NB4 (cell line): ENCODE results near the gene PODNL1.

ENCODE experiments used
- MYC ChIP-seq: IDR thresholded peaks from 2 replicates; pipeline ENCODE4 v1.6.1; 2011; ENCODE audit warnings: low read depth, low read length
- POLR2A ChIP-seq: IDR thresholded peaks from 2 replicates; pipeline ENCODE4 v1.6.1; 2011; ENCODE audit warnings: mild to moderate bottlenecking; ENCODE audit not compliant: insufficient read length; ENCODE audit errors: extremely low read depth
- TF ChIP-seq, protein P1 (sequence below): IDR thresholded peaks from one replicate; pipeline ENCODE4 v1.5.1; 2012; ENCODE audit warnings: low read depth, low read length
- TF ChIP-seq, protein P2 (sequence below): IDR thresholded peaks from 2 replicates; pipeline ENCODE4 v1.6.1; 2011; ENCODE audit warnings: low read depth, low read length

DNA sequence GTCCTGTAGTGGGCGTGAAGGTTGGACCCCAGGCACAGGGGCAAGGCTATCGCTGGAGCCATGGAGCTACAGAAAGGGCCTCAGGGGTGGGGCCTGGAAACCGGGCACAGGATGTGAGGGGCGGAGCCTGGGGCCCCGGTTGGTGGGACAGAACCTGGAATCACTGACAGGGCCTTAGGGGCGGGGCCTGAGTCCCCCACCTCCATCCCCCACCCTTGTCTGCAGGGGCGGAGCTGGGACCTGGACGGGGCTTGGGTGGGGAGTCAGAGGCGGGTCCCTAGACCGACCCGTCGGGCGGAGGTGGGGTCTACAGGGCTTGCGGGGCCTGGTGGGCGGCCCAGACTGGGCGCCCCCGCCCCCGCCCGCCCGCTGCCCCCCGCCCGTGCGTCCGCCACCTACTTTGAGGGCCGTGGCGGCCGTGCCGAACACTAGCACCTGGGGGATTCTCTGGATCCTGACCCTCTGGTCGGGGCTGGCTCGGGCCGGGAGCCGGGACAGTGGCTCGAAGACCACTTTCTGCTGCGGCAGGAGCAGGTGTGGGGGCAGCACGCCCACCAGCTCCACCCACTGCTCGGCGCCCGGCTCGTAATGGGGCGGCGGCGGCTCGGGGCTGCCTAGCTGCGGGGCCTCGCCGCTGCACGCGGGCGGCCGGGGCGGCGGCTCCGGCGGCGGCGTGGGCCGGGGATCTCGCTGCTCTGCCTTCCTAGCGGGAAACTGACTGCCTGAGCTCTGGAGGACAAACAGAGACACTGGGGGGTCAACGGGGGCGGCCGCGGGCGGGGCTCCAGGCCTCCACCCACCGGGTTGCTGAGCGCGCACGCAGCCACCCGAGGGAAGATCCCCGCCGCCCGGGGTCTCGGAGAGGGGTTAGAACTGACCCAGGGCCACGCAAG lies 40.4 kb upstream of the PODNL1 start:
- TF ChIP-seq, protein P1, sequence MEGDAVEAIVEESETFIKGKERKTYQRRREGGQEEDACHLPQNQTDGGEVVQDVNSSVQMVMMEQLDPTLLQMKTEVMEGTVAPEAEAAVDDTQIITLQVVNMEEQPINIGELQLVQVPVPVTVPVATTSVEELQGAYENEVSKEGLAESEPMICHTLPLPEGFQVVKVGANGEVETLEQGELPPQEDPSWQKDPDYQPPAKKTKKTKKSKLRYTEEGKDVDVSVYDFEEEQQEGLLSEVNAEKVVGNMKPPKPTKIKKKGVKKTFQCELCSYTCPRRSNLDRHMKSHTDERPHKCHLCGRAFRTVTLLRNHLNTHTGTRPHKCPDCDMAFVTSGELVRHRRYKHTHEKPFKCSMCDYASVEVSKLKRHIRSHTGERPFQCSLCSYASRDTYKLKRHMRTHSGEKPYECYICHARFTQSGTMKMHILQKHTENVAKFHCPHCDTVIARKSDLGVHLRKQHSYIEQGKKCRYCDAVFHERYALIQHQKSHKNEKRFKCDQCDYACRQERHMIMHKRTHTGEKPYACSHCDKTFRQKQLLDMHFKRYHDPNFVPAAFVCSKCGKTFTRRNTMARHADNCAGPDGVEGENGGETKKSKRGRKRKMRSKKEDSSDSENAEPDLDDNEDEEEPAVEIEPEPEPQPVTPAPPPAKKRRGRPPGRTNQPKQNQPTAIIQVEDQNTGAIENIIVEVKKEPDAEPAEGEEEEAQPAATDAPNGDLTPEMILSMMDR: no peak
- TF ChIP-seq, protein P2, sequence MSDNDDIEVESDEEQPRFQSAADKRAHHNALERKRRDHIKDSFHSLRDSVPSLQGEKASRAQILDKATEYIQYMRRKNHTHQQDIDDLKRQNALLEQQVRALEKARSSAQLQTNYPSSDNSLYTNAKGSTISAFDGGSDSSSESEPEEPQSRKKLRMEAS: no peak
- TF ChIP-seq POLR2A: no peak
- no peak for TF ChIP-seq MYC
